GM12874 (cell line): Measurements from ENCODE around the gene ERP27.

ENCODE experiments used
- TF ChIP-seq, protein P1 (sequence below): IDR thresholded peaks from 2 replicates; pipeline ENCODE4 v1.5.1; 2011; ENCODE audit warnings: low read depth, mild to moderate bottlenecking, control low read depth, low read length, moderate library complexity; ENCODE audit not compliant: insufficient read depth

Gene ERP27

DNA sequence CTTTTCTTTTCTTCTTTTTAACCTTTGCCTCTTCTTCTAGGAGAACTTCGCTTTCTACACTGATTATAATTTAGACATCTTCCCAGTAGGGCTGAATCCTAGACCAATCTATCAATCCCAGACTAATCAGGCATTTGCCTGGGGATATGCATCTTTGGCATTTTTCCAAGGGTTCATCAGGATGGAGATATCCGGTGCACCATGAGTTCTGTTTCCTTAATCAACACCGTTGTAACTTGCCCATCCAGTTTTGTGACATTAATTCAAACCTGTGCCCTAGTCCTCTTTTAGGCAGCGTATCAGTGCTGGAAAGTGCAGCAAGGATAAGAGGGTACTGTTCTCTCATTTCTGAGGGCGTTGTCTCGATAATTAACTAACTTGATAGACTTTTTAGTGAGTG, 52.1 kb downstream of the ERP27 start:
- TF ChIP-seq, protein P1, sequence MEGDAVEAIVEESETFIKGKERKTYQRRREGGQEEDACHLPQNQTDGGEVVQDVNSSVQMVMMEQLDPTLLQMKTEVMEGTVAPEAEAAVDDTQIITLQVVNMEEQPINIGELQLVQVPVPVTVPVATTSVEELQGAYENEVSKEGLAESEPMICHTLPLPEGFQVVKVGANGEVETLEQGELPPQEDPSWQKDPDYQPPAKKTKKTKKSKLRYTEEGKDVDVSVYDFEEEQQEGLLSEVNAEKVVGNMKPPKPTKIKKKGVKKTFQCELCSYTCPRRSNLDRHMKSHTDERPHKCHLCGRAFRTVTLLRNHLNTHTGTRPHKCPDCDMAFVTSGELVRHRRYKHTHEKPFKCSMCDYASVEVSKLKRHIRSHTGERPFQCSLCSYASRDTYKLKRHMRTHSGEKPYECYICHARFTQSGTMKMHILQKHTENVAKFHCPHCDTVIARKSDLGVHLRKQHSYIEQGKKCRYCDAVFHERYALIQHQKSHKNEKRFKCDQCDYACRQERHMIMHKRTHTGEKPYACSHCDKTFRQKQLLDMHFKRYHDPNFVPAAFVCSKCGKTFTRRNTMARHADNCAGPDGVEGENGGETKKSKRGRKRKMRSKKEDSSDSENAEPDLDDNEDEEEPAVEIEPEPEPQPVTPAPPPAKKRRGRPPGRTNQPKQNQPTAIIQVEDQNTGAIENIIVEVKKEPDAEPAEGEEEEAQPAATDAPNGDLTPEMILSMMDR = no peak

DNA sequence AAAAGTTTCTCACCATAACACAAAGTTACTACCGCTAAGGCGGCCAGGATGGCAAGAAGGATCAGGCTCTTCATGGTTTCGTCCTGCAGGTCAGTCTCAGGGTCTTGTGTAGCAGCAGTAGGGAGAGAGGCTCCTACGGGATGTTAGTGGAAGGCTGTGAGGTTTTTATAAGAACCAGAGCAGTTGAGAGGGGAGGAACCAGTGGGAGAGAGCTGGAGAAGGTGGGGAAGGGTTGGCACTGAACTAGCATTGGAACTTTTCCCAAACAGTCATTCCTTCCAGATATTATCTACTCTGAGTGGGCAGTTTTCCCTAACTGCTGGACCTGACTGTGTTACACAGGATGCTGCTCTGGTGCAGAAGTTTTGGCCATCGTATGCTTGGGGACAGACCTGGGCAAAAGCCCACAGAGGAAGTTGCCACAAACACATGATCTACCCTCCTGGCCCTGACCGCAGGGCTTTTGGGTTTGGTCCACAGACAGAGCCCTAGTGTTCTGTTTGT, 52.6 kb downstream of the ERP27 start, which contains the start of gene MGP:
Gene MGP, minus strand, starts transcription at position 137 of the 504 bp plus-strand sequence. Its CDS starts 63 bp downstream, at position 74.
- TF ChIP-seq, protein P1 = no peak

DNA sequence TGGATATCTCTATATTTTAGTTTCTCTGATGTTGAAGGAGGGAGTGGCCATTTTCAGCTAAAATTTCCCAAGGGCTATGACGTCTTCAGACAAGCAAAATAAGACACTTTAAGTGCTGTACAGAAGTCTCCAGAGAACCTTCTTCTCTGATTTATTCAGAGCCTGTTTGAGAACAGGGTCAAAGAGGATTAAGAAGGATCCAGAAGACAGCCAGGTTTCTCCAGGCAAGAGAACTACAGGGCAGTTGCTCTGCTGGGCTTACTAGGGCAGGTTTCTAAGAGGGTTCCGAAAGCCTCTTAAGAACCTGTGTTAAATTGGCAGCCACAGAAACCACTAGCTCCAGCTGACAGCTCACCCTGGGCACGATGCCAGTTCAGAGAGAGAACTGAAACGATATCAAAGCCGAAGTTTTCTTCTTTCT, 53.9 kb downstream of the ERP27 start:
- TF ChIP-seq, protein P1 = no peak

DNA sequence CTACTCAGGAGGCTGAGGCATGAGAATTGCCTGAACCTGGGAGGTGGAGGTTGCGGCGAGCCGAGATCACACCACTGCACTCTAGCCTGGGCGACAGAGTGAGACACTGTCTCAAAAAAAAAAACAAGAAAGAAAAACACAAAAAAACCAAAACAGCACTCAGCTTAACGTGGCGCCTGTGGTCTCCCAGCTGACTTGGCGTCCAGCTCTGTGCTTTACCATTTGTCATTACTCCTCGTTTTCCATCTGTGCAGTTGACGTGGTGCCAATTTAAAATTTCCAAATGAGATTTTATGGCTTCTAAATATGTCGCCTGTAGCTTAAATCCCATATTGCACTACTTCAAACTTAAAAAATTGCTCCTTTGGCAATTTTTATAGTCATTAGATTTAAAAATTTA, 54.7 kb downstream of the ERP27 start:
- TF ChIP-seq, protein P1 = no peak

DNA sequence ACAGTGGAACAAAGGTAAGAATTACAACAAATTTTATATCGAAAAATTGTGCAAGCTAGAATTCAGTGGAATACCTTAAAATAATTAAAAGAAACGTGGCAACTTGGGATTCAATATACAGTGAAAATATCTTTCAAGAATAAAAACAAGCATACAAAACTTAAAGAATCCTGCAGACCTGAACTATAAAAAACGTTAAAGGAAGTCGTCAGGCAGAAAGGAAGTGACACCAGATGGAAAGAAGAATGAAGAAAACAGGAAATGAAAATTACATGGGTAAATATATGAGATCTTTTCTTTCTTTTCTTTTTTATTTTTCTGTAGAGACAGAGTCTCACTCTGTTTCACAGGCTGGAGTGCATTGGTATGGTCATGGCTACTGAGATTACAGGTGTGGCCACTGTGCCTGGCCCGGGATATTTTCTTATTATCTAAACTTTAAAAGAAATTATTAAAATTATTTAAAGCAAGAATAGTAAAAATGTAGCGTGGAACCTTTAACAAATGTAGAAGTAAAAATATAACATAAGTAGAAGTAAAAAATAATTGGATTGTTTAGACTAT, 57.4 kb downstream of the ERP27 start:
- TF ChIP-seq, protein P1 = no peak

DNA sequence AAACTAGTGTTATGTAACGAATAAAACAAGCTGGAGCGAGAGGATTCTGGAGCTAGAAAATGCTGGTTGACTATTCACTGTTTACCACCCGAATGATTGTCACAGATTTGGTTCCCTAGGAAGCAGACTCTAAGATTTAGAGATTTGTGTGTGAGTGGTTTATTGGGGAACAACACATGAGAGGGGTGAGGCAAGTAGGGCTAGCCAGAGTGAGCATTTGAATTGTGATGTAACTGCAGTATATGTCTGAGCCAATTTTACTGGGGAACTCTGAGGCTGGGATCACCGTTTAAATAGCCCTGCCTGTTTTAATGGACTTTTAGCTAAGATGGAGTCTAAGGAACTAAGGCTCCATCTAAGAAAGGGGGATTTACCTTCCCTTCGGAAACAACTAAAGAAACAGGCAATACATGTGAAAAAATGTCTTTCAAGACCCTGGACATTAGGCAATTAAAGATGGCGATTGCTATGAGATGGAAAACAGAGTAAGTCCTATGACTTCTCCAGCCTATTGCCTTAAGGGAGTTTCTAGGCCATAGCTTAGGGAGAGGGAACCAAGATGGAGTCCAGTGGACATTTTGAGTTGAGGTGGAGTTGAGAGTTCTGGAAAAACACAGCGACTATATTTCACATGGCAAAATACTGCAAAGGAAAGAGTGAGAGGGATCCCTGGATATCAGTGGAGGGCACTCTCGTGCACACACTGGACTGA, 59.0 kb downstream of the ERP27 start:
- TF ChIP-seq, protein P1 = no peak

DNA sequence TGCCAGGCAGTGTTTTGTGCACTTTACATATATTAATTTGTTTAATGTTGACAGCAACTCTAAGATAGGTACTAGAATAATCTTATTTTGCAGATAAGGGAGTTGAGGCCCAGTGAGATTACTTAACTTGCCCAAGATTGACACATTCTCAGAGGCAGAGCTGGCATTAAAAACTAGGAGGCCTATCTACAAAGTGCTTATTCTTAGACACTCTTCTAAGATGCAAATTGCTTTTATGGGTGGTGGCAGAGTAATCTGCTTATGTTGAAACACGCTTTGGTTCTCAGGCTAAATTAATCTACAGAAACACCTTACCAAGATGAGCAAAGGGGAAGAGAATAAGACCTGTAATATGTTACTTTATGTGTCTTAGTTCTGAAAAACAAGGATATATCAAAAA, 59.8 kb downstream of the ERP27 start:
- TF ChIP-seq, protein P1 = no peak
